Measurements from ENCODE around the gene KIAA1958. TPM values are rescaled to one million over a fixed set of nuclear protein-coding genes. Genes with fewer than 3 reads are reported as not detected.

KIAA1958 gene
- polyA plus RNA-seq, 2 of the 4 experiments (the other 2 are of a cell fraction): 2.2 to 3.7 TPM

DNA sequence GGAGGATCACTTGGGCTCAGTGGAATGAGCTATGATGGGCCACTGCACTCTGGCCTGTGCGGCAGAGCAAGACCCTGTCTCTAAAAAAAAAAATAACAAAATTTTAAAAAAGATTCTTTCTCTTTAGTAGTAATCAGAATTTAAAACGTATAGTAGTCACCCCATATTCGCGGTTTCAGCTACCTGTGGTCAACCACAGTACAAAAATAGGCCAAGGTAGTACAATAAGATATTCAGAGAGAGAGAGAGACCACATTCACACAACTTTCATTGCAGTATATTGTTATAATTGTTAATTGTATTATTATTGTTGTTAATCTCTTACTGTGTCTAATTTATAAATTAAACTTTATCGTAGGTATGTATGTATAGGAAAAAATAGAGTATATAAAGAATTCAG, 212.6 kb downstream of the KIAA1958 start:
- Histone ChIP-seq H3K27ac (no peak overlapping the region), H3K4me3 (no peak overlapping the region), H3K4me1 (no peaks in the 10 kb centered on the region), H3K9me3 (no peaks in the 10 kb centered on the region), H3K4me2 (no peak overlapping the region)
- CTCF ChIA-PET: interaction anchor here (0.6 to 1.1 kb wide), 2 partner anchors 9 to 11 kb away, joined by 3 read pairs; no protein-coding TSS in a partner anchor
- 90% methylated on average over 5 of the region's 5 CpGs for WGBS (ENCODE audit: missing lambda C conversion rate)
- ATAC-seq: no peak
- DNase-seq (ENCODE audit: low read depth in 1 of 2, low spot score in 1 of 2): no peak
- POLR2A ChIA-PET: no interaction called here
- TF ChIP-seq NR3C1 (IDR thresholded peaks at IDR 0.05): no peak
- no peak for TF ChIP-seq BHLHE40 (IDR thresholded peaks at IDR 0.05; ENCODE audit: low read depth, low read length)
- no peak for TF ChIP-seq NPAS2 (CRISPR knock-in tag; IDR thresholded peaks at IDR 0.05; ENCODE audit: borderline replicate concordance)
- TF ChIP-seq, protein P1, sequence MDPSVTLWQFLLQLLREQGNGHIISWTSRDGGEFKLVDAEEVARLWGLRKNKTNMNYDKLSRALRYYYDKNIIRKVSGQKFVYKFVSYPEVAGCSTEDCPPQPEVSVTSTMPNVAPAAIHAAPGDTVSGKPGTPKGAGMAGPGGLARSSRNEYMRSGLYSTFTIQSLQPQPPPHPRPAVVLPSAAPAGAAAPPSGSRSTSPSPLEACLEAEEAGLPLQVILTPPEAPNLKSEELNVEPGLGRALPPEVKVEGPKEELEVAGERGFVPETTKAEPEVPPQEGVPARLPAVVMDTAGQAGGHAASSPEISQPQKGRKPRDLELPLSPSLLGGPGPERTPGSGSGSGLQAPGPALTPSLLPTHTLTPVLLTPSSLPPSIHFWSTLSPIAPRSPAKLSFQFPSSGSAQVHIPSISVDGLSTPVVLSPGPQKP (IDR thresholded peaks at IDR 0.05; ENCODE audit: low read depth, low read length): no peak
- TF ChIP-seq HEYL (CRISPR knock-in tag; IDR thresholded peaks at IDR 0.05): no peak
- TF ChIP-seq FOSL2 (IDR thresholded peaks at IDR 0.05): no peak
- no peak for TF ChIP-seq FOSL2 (CRISPR knock-in tag; IDR thresholded peaks at IDR 0.05)
- no peak for TF ChIP-seq SMC3 (IDR thresholded peaks at IDR 0.05)
- TF ChIP-seq RNF2 (IDR thresholded peaks at IDR 0.05; ENCODE audit: borderline replicate concordance, low read depth): no peak
- no peak for TF ChIP-seq EP300 (IDR thresholded peaks at IDR 0.05)
- no peak for FAIRE-seq

DNA sequence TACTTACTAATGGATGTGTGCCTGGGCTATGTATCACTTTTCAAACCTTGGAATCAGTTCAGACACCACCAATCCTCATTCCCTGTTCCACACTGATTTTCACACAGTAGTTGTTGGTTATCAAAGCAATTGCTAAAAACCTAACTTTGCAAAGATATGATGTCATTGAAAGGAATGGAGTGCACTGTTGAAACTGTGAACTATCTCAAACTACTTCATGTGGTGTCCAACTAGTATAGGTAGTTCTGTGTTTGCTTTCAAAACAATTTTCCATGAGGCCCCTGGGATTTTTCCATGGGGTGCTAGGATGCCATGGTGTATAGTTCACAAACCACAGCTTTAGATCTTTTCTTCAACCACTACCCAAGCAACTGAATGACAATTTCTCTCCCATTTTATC, 213.5 kb downstream of the KIAA1958 start:
- no peaks in the 10 kb centered on the region for H3K9me3 ChIP-seq
- no peak overlapping the region for H3K27ac ChIP-seq
- H3K4me2 ChIP-seq: no peak overlapping the region
- no peak for FAIRE-seq
- no peak for DNase-seq (ENCODE audit: low read depth in 1 of 2, low spot score in 1 of 2)
- TF ChIP-seq CBX2 (IDR thresholded peaks at IDR 0.05; ENCODE audit: borderline replicate concordance, low read depth) (no peak), HEYL (CRISPR knock-in tag; IDR thresholded peaks at IDR 0.05) (no peak), PBX3 (IDR thresholded peaks at IDR 0.05) (no peak), MAX (IDR thresholded peaks at IDR 0.05) (no peak)
- TF ChIP-seq, protein P1 (IDR thresholded peaks at IDR 0.05; ENCODE audit: low read depth, low read length): no peak
- POLR2A ChIA-PET: no interaction called here
- ATAC-seq: no peak
- H3K4me1 ChIP-seq: no peaks in the 10 kb centered on the region
- H3K4me3 ChIP-seq: no peak overlapping the region
- CTCF ChIA-PET: interaction anchor here (0.6 kb wide), 1 partner anchor 616 kb away, joined by 4 read pairs; no protein-coding TSS in a partner anchor

GRCh38 chr9:112703304-112703703, 216.7 kb downstream of the KIAA1958 start:
- ATAC-seq: no peak
- no peak for FAIRE-seq
- Histone ChIP-seq H3K4me3 (no peak overlapping the region), H3K27ac (no peak overlapping the region), H3K4me1 (no peaks in the 10 kb centered on the region), H3K4me2 (no peak overlapping the region), H3K9me3 (no peaks in the 10 kb centered on the region)
- ChIA-PET CTCF (no interaction called here), POLR2A (no interaction called here)
- TF ChIP-seq CHD2 (IDR thresholded peaks at IDR 0.05; ENCODE audit: low read length, partially characterized antibody): no peak
- no peak for TF ChIP-seq SMC3 (IDR thresholded peaks at IDR 0.05)
- TF ChIP-seq USF2 (IDR thresholded peaks at IDR 0.05): no peak
- no peak for TF ChIP-seq KDM1A (IDR thresholded peaks at IDR 0.05; ENCODE audit: low read depth)
- TF ChIP-seq MAX (IDR thresholded peaks at IDR 0.05): no peak
- TF ChIP-seq NPAS2 (CRISPR knock-in tag; IDR thresholded peaks at IDR 0.05; ENCODE audit: borderline replicate concordance): no peak
- TF ChIP-seq, protein P2, sequence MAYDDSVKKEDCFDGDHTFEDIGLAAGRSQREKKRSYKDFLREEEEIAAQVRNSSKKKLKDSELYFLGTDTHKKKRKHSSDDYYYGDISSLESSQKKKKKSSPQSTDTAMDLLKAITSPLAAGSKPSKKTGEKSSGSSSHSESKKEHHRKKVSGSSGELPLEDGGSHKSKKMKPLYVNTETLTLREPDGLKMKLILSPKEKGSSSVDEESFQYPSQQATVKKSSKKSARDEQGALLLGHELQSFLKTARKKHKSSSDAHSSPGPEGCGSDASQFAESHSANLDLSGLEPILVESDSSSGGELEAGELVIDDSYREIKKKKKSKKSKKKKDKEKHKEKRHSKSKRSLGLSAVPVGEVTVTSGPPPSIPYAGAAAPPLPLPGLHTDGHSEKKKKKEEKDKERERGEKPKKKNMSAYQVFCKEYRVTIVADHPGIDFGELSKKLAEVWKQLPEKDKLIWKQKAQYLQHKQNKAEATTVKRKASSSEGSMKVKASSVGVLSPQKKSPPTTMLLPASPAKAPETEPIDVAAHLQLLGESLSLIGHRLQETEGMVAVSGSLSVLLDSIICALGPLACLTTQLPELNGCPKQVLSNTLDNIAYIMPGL (CRISPR knock-in tag; IDR thresholded peaks at IDR 0.05; ENCODE audit: borderline replicate concordance): no peak
- WGBS (ENCODE audit: missing lambda C conversion rate): 69% methylated on average over 2 of the region's 2 CpGs
- no peak for DNase-seq (ENCODE audit: low read depth in 1 of 2, low spot score in 1 of 2)
